OCI-LY3 (cell line): ENCODE results near the gene ZNF605.

Experiments
- H2AFZ ChIP-seq: fragments of 200-600, 300-600 bp; shearing (Covaris generic); 2 replicates; pipeline ENCODE4 v1.6.0; 2014; ENCODE audit warnings: antibody characterized with exemption, low read depth, low read length
- H3K27ac ChIP-seq: fragments of 200-600, 300-600 bp; sonication (generic); 2 replicates; pipeline ENCODE4 v1.5.1; 2014; ENCODE audit warnings: mild to moderate bottlenecking, low read length, moderate library complexity, mixed read lengths
- H3K27me3 ChIP-seq: fragments of 200-600, 300-600 bp; sonication (generic); 2 replicates; pipeline ENCODE4 v1.6.1; 2014; ENCODE audit warnings: low read depth, low read length, mixed read lengths
- H3K36me3 ChIP-seq: fragments of 200-600, 300-600 bp; sonication (generic); replicated peaks from 2 replicates; pipeline ENCODE3; 2014; ENCODE audit warnings: low read depth, low read length, mixed read lengths
- H3K4me1 ChIP-seq: fragments of 300-600, 200-600 bp; sonication (generic); 2 replicates; pipeline ENCODE4 v1.6.1; 2014; ENCODE audit warnings: low read length, mixed read lengths
- H3K4me2 ChIP-seq: fragments of 200-600, 300-600 bp; sonication (generic); 2 replicates; pipeline ENCODE4 v1.6.1; 2014; ENCODE audit warnings: low read length, mixed read lengths
- H3K4me3 ChIP-seq: fragments of 300-600, 200-600 bp; sonication (generic); 2 replicates; pipeline ENCODE4 v1.5.1; 2014; ENCODE audit warnings: antibody characterized with exemption, mild to moderate bottlenecking, low read length, moderate library complexity
- H3K79me2 ChIP-seq: fragments of 300-600, 200-600 bp; shearing (Covaris generic); 2 replicates; pipeline ENCODE4 v1.6.1; 2014; ENCODE audit warnings: mild to moderate bottlenecking, low read length, mixed read lengths
- H3K9ac ChIP-seq: fragments of 300-600, 200-600 bp; shearing (Covaris generic); 2 replicates; pipeline ENCODE4 v1.6.0; 2014; ENCODE audit warnings: mild to moderate bottlenecking, low read length, moderate library complexity
- H3K9me3 ChIP-seq: fragments of 200-600, 300-600 bp; shearing (Covaris generic); 2 replicates; pipeline ENCODE4 v1.6.1; 2014; ENCODE audit warnings: low read length, mixed read lengths; ENCODE audit not compliant: insufficient read depth
- H4K20me1 ChIP-seq: fragments of 200-600, 300-600 bp; sonication (generic); 2 replicates; pipeline ENCODE4 v1.6.1; 2016; ENCODE audit warnings: low read length, mixed read lengths; ENCODE audit not compliant: insufficient read depth
- CTCF ChIP-seq: fragments of 200-600, 300-600 bp; sonication (generic); IDR thresholded peaks from 2 replicates; pipeline ENCODE4 v1.5.1; 2014; ENCODE audit warnings: antibody characterized with exemption, low read length, low read depth
- EZH2phosphoT487 ChIP-seq: fragments of 200-600 bp; shearing (Covaris generic); IDR thresholded peaks from 2 replicates; pipeline ENCODE4 v1.6.1; 2018; ENCODE audit warnings: antibody characterized with exemption, mixed run types, low read depth

Gene ZNF605

GRCh38 chr12:132955094-132956010 lies 754 bp downstream of the ZNF605 start:
- peaks cover 17% of the 10 kb centered on the region for H3K36me3 ChIP-seq
- H3K4me2 ChIP-seq, result peak overlapping the region; percentile 94
- peaks cover 10% of the 10 kb centered on the region for H3K4me1 ChIP-seq
- H2AFZ ChIP-seq, result no peak overlapping the region
- H3K9ac ChIP-seq, result peak overlapping the region; percentile 68
- peaks cover 10% of the 10 kb centered on the region; the same call in 1 of the 2 replicates for H3K9me3 ChIP-seq
- H4K20me1 ChIP-seq, result no peaks in the 10 kb centered on the region
- no peak for TF ChIP-seq CTCF
- TF ChIP-seq EZH2phosphoT487, result no peak
- H3K4me3 ChIP-seq, result peak overlapping the region; percentile 100
- peaks cover 56% of the 10 kb centered on the region for H3K79me2 ChIP-seq
- no peaks in the 10 kb centered on the region for H3K27me3 ChIP-seq
- H3K27ac ChIP-seq, result peak overlapping the region; percentile 33

- Histone ChIP-seq H3K36me3 (peaks cover 25% of the 10 kb centered on the region), H3K27ac (no peak overlapping the region), H3K79me2 (peaks cover 62% of the 10 kb centered on the region), H3K4me3 (no peak overlapping the region), H2AFZ (no peak overlapping the region), H3K9ac (no peak overlapping the region), H4K20me1 (no peaks in the 10 kb centered on the region), H3K9me3 (peaks cover 10% of the 10 kb centered on the region; the same call in 1 of the 2 replicates), H3K4me2 (peak overlapping the region; percentile 94), H3K4me1 (peaks cover 10% of the 10 kb centered on the region), H3K27me3 (no peaks in the 10 kb centered on the region)
- no peak for TF ChIP-seq CTCF
- no peak for TF ChIP-seq EZH2phosphoT487
These were observed 1.5 kb downstream of the ZNF605 start for GRCh38 chr12:132954471-132955048.

GRCh38 chr12:132953771-132954170 lies 2.3 kb downstream of the ZNF605 start:
- H4K20me1 ChIP-seq, result no peaks in the 10 kb centered on the region
- H3K36me3 ChIP-seq, result peaks cover 25% of the 10 kb centered on the region
- no peaks in the 10 kb centered on the region for H3K27me3 ChIP-seq
- no peak overlapping the region for H3K27ac ChIP-seq
- TF ChIP-seq CTCF (no peak), EZH2phosphoT487 (no peak)
- peaks cover 10% of the 10 kb centered on the region for H3K4me1 ChIP-seq
- peaks cover 62% of the 10 kb centered on the region for H3K79me2 ChIP-seq
- H3K9me3 ChIP-seq, result peaks cover 10% of the 10 kb centered on the region; the same call in 1 of the 2 replicates
- H3K4me3 ChIP-seq, result no peak overlapping the region
- H3K9ac ChIP-seq, result no peak overlapping the region
- H2AFZ ChIP-seq, result no peak overlapping the region
- H3K4me2 ChIP-seq, result no peak overlapping the region

GRCh38 chr12:132953163-132953425 lies 3.0 kb downstream of the ZNF605 start:
- H3K27me3 ChIP-seq, result no peaks in the 10 kb centered on the region
- no peak overlapping the region for H3K9ac ChIP-seq
- no peak for TF ChIP-seq EZH2phosphoT487
- TF ChIP-seq CTCF, result no peak
- peaks cover 62% of the 10 kb centered on the region for H3K79me2 ChIP-seq
- H3K4me1 ChIP-seq, result peaks cover 10% of the 10 kb centered on the region
- no peak overlapping the region for H3K4me2 ChIP-seq
- H3K27ac ChIP-seq, result no peak overlapping the region
- peaks cover 25% of the 10 kb centered on the region for H3K36me3 ChIP-seq
- H3K9me3 ChIP-seq, result peaks cover 10% of the 10 kb centered on the region; the same call in 1 of the 2 replicates
- H2AFZ ChIP-seq, result no peak overlapping the region
- no peaks in the 10 kb centered on the region for H4K20me1 ChIP-seq
- no peak overlapping the region for H3K4me3 ChIP-seq
